MCF 10A (cell line): ENCODE measurements around the gene RIPOR1. TPM values are rescaled to one million over a fixed set of nuclear protein-coding genes. Genes with fewer than 3 reads are reported as not detected.

Source experiments
- BruUV-seq: library from RNA; stranded (reverse); fragments of 400-500 nt; replicated peaks from 2 replicates; lab custom pipeline; 2021; lab: Mats Ljungman, UMichigan
- CTCF ChIA-PET: fragments of 300-600 bp; sonication (Branson Sonifier 250); formaldehyde crosslinking; extraction: SDS; loops from one replicate; lab custom pipeline; 2021; ENCODE audit warnings: antibody characterized with exemption, inconsistent platforms; lab: Yijun Ruan, JAX
- POLR2A ChIA-PET: fragments of 300-600, 350-650 bp; sonication (Branson Sonifier 250); formaldehyde crosslinking; extraction: SDS; loops from one replicate; lab custom pipeline; 2020; ENCODE audit warnings: antibody characterized with exemption, inconsistent platforms; lab: Yijun Ruan, JAX
- DNase-seq: peaks from one replicate; pipeline ENCODE4 v3.0.0-alpha.2; 2018; ENCODE audit not compliant: unreplicated experiment
- H3K27ac Mint-ChIP-seq: one replicate; pipeline ENCODE4 v1.8.0; 2022; ENCODE audit warnings: mild to moderate bottlenecking, low read depth, mixed read lengths; ENCODE audit not compliant: unreplicated experiment
- H3K27me3 Mint-ChIP-seq: one replicate; pipeline ENCODE4 v1.8.0; 2022; ENCODE audit warnings: mixed read lengths; ENCODE audit not compliant: insufficient read depth, unreplicated experiment
- H3K36me3 Mint-ChIP-seq: one replicate; pipeline ENCODE4 v1.8.0; 2022; ENCODE audit warnings: mild to moderate bottlenecking, moderate library complexity, mixed read lengths; ENCODE audit not compliant: insufficient read depth, unreplicated experiment
- H3K4me1 Mint-ChIP-seq: one replicate; pipeline ENCODE4 v1.8.0; 2022; ENCODE audit warnings: mixed read lengths; ENCODE audit not compliant: insufficient read depth, unreplicated experiment
- H3K4me3 Mint-ChIP-seq: one replicate; pipeline ENCODE4 v1.8.0; 2022; ENCODE audit warnings: mild to moderate bottlenecking, moderate library complexity, mixed read lengths; ENCODE audit not compliant: unreplicated experiment
- H3K9me3 Mint-ChIP-seq: one replicate; pipeline ENCODE4 v1.8.0; 2022; ENCODE audit warnings: mixed read lengths; ENCODE audit not compliant: unreplicated experiment
- intact Hi-C: fragments of 100-400 bp; cut with micrococcal nuclease; formaldehyde crosslinking; loops from 2 replicates; pipeline ENCODE4 v1.14.1; 2022
- total RNA-seq: library from RNA; stranded (reverse); gene quantifications from 2 replicates; pipeline ENCODE4 v1.2.3, GENCODE V29; 2022
- TF ChIP-seq, protein P1 (sequence below): fragments of 200-600 bp; IDR thresholded peaks from one replicate; pipeline ENCODE4 v1.8.0; 2022; ENCODE audit warnings: antibody characterized with exemption, mild to moderate bottlenecking; ENCODE audit not compliant: unreplicated experiment

RIPOR1 gene
- total RNA-seq, 1 experiment from 2014 or later = 43.2 TPM

GRCh38 chr16:67490335-67491096, 38.1 kb upstream of the RIPOR1 start:
- TF ChIP-seq, protein P1, sequence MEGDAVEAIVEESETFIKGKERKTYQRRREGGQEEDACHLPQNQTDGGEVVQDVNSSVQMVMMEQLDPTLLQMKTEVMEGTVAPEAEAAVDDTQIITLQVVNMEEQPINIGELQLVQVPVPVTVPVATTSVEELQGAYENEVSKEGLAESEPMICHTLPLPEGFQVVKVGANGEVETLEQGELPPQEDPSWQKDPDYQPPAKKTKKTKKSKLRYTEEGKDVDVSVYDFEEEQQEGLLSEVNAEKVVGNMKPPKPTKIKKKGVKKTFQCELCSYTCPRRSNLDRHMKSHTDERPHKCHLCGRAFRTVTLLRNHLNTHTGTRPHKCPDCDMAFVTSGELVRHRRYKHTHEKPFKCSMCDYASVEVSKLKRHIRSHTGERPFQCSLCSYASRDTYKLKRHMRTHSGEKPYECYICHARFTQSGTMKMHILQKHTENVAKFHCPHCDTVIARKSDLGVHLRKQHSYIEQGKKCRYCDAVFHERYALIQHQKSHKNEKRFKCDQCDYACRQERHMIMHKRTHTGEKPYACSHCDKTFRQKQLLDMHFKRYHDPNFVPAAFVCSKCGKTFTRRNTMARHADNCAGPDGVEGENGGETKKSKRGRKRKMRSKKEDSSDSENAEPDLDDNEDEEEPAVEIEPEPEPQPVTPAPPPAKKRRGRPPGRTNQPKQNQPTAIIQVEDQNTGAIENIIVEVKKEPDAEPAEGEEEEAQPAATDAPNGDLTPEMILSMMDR = no peak
- Mint-ChIP-seq H3K9me3 (no peaks in the 10 kb centered on the region), H3K27ac (no peak overlapping the region), H3K27me3 (no peaks in the 10 kb centered on the region), H3K4me1 (no peaks in the 10 kb centered on the region), H3K36me3 (peaks cover 14% of the 10 kb centered on the region), H3K4me3 (no peak overlapping the region)
- intact Hi-C loops = no loop called here
- CTCF ChIA-PET = interaction anchor here (0.5 to 6.4 kb wide), 9 partner anchors 9 to 507 kb away, joined by 3 to 52 read pairs (median 10); partner anchors contain the start of genes AGRP and ATP6V0D1
- DNase-seq = peak; percentile 36
- BruUV-seq = no TSS peak
- POLR2A ChIA-PET = interaction anchor here (1.2 to 2.1 kb wide), 3 partner anchors 9 to 24 kb away, joined by 3 to 7 read pairs (median 5); partner anchors contain the start of gene ATP6V0D1

- POLR2A ChIA-PET = no interaction called here
- TF ChIP-seq, protein P1 = no peak
- no peaks in the 10 kb centered on the region for H3K27me3 Mint-ChIP-seq
- CTCF ChIA-PET = interaction anchor here (1.0 to 9.2 kb wide), 2 partner anchors 22 to 214 kb away, joined by 3 to 65 read pairs; no protein-coding TSS in a partner anchor
- no peaks in the 10 kb centered on the region for H3K4me1 Mint-ChIP-seq
- BruUV-seq = no TSS peak
- H3K27ac Mint-ChIP-seq = no peak overlapping the region
- intact Hi-C loops = no loop called here
- no peaks in the 10 kb centered on the region for H3K9me3 Mint-ChIP-seq
- no peak overlapping the region for H3K4me3 Mint-ChIP-seq
- no peak for DNase-seq
- H3K36me3 Mint-ChIP-seq = no peaks in the 10 kb centered on the region
Observed at GRCh38 chr16:67499106-67499505, 29.5 kb upstream of the RIPOR1 start.

DNA sequence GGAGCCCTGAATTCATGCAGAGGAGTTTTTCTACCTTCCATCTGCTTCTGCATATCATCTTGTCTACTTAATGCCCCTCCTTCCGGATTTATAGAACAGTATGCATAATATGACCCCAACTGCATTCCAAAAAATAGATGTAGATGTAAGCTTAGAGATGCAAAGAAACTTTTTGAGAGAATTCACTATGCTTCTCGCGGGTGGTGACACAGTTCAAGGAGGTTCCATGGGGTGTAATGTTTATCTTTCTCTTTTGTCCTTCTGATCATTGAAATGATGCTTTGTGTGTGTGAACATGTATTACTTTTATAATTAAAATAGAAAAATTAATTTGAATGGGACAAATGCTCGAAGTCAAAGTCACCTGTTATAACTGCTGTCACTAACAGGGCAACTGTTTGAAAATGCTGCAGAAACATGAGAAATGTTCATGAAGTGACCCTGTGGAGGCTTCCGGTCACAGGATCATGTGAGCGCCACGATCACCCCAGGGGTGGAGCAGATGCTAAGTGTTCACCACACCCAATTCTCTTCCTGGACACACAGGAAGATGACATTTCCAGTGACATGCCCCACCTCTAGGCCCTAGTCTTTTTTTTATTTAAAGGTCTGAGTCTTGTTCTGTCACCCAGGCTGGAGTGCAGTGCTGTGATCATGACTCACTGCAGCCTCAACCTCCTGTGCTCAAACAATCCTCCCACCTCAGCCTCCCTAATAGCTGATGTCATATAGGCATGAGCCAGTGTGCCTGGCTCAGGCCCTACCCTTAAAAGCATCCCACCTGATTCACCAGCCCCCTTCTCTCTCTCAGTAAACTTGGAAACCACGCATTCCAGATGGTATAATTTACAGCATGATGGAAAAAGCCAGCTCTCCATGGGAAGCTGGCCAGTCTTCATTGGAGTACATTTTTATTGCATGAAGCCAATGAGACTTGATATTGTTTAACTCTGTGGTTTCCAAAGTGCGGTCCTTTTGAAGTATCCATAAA, 24.3 kb upstream of the RIPOR1 start:
- H3K27ac Mint-ChIP-seq = no peak overlapping the region
- ChIA-PET CTCF (interaction anchor here (0.6 to 1.7 kb wide), 4 partner anchors 10 to 58 kb away, joined by 3 to 10 read pairs (median 6); partner anchors contain the start of gene CTCF), POLR2A (no interaction called here)
- H3K4me1 Mint-ChIP-seq = peaks cover 5% of the 10 kb centered on the region
- BruUV-seq = no TSS peak
- intact Hi-C loops = no loop called here
- no peaks in the 10 kb centered on the region for H3K27me3 Mint-ChIP-seq
- no peak for DNase-seq
- TF ChIP-seq, protein P1 = no peak
- H3K9me3 Mint-ChIP-seq = no peaks in the 10 kb centered on the region
- no peak overlapping the region for H3K4me3 Mint-ChIP-seq
- H3K36me3 Mint-ChIP-seq = no peaks in the 10 kb centered on the region
